ENCODE data around the gene PLIN5.

DNA sequence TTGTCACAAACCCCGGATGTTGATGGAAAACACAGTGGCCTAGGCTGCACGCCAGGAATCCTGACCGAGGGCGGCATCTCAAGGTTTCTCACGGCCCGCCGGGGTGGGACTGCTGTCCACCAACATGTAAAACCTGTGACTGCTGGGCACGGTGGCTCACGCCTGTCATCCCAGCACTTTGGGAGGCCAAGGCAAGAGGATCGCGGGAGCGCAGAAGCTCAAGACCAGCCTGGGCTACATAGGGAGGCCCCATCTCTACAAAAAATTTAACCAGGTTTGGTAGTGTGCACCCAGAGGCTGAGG is 27.9 kb downstream of the PLIN5 start:
- TF ChIP-seq FOXK2 (IDR thresholded peaks at IDR 0.05), result no peak
- TF ChIP-seq NFRKB (IDR thresholded peaks at IDR 0.05), result no peak
- no peak for TF ChIP-seq BHLHE40 (IDR thresholded peaks at IDR 0.05; ENCODE audit: borderline replicate concordance)
- TF ChIP-seq FOXM1 (IDR thresholded peaks at IDR 0.05; ENCODE audit: borderline replicate concordance), result no peak
- TF ChIP-seq SP1 (IDR thresholded peaks at IDR 0.05), result no peak
- no peak for TF ChIP-seq FOXA1 (IDR thresholded peaks at IDR 0.05)
- no peak for TF ChIP-seq SUZ12 (IDR thresholded peaks at IDR 0.05)
- no peak for TF ChIP-seq HDGF (IDR thresholded peaks at IDR 0.05; ENCODE audit: borderline replicate concordance)
- TF ChIP-seq TARDBP (IDR thresholded peaks at IDR 0.05), result no peak
- no peak for TF ChIP-seq ELF4 (IDR thresholded peaks at IDR 0.05)
- no peak for TF ChIP-seq ZNF384 (IDR thresholded peaks at IDR 0.05)
- TF ChIP-seq, protein P1, sequence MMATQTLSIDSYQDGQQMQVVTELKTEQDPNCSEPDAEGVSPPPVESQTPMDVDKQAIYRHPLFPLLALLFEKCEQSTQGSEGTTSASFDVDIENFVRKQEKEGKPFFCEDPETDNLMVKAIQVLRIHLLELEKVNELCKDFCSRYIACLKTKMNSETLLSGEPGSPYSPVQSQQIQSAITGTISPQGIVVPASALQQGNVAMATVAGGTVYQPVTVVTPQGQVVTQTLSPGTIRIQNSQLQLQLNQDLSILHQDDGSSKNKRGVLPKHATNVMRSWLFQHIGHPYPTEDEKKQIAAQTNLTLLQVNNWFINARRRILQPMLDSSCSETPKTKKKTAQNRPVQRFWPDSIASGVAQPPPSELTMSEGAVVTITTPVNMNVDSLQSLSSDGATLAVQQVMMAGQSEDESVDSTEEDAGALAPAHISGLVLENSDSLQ (IDR thresholded peaks at IDR 0.05), result no peak

All from HEK293T (cell line).